HG03060 (cell line): ENCODE data around the gene ERFE.
"Not testable (repeated sequence)": the region's sequence is repeated elsewhere in the genome, so short reads cannot be mapped to it uniquely, and the experiment has no call there.

Source experiments
- ATAC-seq: cut with Tn5 transposase; IDR thresholded peaks from one replicate; pipeline ENCODE4 v1.9.1; 2021; ENCODE audit warnings: low read depth, moderate number of reproducible peaks; ENCODE audit not compliant: unreplicated experiment

ERFE gene, protein sequence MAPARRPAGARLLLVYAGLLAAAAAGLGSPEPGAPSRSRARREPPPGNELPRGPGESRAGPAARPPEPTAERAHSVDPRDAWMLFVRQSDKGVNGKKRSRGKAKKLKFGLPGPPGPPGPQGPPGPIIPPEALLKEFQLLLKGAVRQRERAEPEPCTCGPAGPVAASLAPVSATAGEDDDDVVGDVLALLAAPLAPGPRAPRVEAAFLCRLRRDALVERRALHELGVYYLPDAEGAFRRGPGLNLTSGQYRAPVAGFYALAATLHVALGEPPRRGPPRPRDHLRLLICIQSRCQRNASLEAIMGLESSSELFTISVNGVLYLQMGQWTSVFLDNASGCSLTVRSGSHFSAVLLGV

GRCh38 chr2:238158509-238159070 lies at the start of gene ERFE:
ERFE (plus strand) TSS chr2:238158970; CDS start chr2:238159008, 38 bp downstream.
- no peak for ATAC-seq

DNA sequence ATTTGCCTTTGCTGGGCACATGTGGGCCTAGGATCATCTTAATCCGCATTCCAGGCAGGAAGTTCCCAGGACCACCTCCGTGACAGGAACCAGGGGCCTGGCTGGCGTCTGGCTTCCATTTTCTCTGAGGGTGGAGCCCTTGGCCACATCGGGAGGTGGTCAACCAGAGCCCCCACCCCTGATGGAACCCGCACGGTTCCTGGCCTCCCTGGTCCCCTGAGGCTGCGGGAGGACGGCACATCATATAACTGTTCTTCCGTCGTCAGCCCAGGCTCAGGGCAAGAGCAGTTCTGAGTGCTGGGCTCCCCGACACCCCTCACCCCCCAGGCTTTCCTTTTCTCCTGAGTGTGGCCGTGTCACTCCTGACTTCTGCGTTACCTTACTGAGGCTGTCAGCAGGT lies 45.2 kb upstream of the ERFE start:
- no peak for ATAC-seq

GRCh38 chr2:238114331-238114841 lies 44.4 kb upstream of the ERFE start:
- ATAC-seq, result no peak

DNA sequence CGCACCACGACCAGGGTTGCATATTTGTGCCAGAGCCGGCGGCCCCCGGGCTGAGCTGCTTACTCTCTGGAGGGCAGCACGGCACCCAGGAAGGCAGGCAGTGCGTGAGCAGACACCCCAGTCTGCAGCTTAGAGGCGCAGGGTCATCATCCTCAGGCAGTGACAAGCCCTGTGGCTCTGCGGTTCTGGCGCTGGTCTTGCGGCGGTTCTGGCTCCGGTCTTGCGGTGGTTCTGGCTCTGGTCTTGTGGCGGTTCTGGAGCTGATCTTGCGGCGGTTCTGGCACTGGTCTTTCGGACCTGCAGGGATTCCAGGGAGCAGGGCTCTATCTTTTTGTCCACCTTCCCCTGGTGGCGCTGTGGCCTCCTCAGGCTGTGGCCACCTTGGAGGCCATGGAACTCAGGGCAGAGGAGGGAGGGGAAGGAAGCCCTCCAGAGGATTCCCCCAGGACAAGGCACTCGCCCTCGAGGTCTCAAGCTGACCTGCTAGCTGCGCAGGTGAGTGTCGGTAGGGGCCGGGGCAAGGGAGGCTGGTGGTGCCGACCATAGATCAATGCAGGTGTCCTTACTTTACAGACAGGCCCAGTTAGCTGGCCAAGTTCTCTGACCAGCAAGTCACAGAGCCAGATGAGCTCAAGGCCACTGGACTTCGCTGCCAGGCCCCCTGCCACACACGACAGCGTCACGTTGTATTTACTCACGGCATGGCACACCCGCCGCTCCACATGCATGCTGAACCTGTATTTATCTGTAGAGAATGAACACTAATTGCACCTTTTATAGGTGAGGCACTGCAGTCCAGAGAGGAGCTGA lies 43.7 kb upstream of the ERFE start:
- ATAC-seq, result no peak

DNA sequence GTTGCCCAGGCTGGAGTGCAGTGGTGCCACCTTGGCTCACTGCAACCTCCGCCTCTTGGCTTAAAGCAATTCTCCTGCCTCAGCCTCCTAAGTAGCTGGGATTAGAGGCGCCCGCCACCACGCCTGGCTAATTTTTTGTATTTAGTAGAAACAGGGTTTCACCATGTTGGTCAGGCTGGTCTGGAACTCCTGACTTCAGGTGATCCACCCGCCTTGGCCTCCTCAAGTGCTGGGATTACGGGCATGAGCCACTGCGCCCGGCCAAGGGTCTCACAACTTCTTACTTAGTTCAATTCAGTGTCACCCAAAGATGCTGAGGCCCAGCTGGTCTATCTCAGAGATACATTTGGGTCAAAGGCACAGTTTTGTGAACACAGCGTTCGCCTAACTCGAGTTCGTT lies 43.1 kb upstream of the ERFE start:
- ATAC-seq, result not testable (repeated sequence)

- ATAC-seq, result no peak
These were observed 42.2 kb upstream of the ERFE start for GRCh38 chr2:238116298-238117198.

GRCh38 chr2:238117199-238118154 lies 41.3 kb upstream of the ERFE start:
- ATAC-seq, result no peak

- no peak for ATAC-seq
These were observed 38.9 kb upstream of the ERFE start for GRCh38 chr2:238119756-238120462.

DNA sequence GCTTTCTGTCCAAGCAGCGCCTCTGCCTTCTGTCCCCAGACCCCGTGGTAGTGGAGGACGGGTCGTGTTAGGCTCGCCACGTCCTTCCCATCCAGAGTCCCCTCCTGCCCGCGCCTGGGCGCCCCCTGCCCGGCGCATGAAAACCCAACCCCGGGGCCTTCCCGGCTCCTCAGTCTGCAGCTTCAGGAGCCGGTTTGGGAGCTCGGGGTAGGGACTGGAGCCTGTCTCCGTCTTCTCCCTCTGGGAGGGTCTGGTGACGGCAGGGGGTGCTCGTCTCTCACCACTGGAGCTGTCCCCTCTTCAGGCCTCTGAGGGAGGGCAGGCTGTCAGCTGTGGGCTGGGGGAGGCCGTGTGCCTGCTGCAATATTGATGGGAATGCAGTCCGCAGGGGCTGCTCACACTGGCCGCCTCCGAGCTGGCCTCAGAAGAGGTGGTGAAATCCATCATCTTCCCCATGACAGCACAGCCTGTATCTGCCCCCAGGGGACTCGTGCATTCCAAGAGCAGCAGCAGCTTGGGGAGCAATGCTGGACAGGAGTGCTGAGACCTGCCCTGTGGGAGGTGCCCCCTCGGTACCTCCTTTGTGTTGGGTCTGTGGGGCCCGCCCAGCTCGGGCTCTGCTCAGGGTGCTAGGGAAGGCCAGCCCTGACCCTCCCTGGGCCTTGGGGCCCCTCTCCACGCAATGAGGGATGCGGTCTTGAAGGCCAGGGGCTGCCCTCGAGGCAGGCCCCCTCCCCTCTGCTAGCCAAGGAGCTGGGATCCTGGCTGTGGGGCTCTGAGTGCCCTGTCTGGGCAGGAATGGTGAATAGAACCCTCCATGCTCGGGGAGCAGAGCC lies 38.1 kb upstream of the ERFE start:
- ATAC-seq, result no peak

DNA sequence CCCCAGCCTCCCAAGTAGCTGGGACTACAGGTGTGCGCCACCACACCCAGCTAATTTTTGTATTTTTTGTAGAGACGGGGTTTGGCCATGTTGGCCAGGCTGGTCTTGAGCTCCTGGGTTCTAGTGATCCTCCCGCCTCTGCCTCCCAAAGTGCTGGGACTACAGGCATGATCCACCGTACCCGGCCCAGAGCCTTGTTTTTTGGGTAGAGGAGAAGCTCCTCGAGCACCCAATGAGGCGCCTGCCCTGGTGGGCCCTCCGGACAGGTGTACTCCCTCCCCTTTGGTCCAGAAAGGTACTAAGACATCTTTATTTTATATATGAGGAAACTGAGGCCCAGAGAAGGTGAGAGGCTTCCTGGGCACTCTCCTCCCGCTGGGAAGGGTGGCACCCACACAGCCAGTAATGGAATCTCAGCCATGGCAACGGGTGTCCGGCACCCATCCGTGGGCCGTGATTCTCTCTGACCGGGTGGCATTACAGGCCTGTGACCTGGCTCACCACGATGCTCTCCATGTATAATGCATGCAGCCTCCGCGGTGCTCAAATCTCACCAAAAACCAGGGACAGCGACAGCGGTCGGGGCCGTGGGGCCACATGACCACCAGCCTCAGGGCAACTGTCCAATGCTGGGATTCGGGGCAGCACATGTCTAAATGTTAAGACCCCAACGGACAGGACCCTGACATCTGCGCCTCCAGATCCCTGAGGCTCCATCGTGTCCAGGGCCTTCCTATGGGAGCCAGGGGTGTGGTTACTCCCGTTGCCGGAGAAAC lies 37.1 kb upstream of the ERFE start:
- no peak for ATAC-seq

DNA sequence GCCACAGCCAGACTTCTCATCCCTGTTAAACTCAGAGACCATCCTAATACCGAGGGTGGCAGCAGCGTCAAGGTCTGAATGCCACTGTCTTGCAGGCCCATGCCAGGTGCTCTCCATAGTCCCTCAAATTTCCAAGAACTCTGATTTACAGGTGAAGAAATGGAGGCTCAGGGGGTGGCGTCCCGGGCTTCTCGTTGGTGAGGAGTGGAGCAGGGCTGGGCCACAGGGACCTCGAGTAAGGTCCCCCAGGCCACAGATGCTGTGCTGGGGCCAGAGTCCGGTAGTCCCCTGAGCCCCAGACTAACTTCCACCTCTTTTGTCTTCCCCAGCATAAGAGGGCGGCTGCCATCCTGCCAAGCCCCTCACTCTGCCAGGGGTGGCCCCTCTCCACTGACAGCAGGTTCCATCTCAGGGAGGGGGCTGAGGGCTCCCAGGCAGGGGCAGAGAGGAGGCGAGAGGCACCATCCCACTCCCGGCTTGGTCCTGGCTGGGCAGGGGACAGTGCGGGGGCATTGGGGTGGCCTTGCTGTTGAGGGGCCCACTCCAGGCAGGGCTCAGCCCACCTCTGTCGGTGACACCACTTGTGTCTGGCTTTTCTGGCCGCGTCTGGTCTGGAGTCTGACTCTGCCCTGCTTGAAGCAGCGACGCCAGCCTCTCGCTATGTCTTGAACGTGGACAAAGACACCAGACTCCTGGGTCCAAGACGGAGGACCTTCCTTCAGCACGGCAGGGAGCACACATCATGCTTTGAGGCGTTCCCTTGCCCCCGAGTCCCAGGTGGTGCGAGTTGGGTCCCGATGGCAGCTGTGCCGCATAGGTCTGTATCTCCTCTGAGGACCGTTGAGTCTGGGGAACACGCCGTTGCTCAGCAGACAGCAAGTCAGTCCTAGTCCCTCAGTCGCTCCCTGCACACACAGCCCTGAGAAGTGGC lies 36.2 kb upstream of the ERFE start:
- ATAC-seq, result no peak

DNA sequence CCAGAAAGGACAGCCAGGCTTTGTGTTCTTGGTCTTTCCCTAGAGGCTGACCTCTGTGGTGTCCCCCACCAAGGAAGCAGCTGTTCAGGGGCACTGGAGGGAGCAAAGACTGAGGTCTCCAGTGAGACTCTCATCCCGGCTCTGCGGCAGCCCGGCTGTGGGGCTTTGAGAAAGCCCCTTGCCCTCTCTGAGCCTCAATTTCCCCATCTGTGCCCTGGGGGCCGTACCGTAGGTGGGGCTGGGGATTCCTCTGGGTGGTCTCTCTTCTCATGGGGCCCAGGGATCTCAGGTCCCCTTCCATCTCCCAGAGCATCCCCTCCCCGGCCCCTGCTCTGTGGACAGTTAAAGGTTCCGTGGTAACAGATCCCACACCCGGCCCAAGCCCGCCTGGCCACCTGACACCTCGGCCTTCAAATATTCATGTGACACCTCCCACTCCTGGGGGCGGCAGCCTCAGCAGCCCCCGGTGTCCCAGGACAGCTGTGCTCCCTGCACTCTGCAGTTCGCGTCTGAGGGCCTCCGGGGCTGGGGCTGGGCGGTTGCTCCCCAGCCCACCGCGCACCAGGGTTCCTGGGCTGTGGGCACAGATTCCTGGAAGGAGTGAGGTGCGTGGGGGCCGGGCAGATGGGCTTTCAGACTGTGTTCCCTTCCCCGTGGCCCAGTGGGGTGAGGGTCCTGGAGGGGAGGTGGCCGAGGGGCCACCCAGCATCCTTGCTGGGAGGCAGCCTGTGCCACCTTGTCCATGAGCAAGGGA lies 35.4 kb upstream of the ERFE start:
- ATAC-seq, result no peak

DNA sequence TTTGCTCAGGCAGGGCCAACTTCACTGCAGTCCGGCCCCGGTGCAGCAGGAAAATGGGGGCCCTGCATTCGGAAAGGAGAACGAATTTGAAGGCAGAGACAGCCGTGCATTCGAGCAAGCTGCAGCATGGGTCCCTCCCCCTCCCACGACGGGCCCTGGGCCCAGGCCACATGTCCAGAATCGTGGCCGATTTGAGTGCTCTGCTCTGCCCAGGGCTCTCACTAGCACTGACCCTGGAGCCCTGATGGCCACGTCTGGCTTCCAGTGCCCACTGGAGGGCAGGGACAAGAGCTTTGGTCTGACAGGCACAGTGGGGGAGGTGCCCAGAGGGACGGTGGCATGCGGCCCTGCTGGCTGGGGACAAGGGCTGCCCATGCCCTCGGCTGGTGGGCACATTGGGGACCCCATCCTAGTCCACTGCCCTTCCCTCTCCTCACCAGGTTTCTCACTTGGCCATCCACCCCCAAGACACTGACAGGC lies 34.7 kb upstream of the ERFE start:
- no peak for ATAC-seq

DNA sequence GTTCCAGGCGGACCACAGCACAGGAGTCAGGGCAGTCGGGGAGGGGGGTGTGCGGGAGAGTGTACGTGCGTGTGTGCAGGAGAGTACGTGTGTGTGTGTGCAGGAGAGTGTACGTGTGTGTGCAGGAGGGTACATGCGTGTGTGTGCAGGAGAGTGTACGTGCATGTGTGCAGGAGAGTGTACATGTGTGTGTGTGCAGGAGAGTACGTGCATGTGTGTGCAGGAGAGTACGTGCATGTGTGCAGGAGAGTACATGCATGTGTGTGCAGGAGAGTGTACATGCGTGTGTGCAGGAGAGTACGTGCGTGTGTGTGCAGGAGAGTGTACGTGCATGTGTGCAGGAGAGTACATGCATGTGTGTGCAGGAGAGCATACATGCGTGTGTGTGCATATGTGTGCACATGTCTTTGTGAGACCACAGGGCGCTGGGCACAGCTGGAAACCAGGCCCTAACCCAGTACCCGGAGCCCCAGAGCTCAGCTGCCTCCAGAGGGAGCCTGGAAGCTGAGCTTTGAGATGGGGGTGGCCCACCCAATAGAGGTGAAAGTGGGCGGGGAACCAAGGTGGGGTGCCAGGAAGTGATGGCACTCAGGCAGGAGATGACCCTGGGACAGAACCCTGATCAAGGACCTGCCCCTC lies 34.2 kb upstream of the ERFE start:
- no peak for ATAC-seq
